Lower lobe of right lung (tissue), 2 donors: ENCODE measurements around the gene PRKCZ. TPM values are rescaled to one million over a fixed set of nuclear protein-coding genes. Genes with fewer than 3 reads are reported as not detected.

Experiments
- ATAC-seq, 2 donors: fragments of 200-7000 bp; cut with Tn5 transposase; one replicate each; pipeline ENCODE4 v1.9.1; 2020 to 2022; ENCODE audit warnings: mild to moderate bottlenecking in 2 of 2, moderate library complexity in 2 of 2
- DNase-seq: peaks from one replicate; pipeline ENCODE4 v3.0.0-alpha.2; 2020
- H3K27ac ChIP-seq: fragments of 200-600 bp; one replicate; pipeline ENCODE4 v1.8.0; 2022
- H3K27me3 ChIP-seq: fragments of 200-600 bp; one replicate; pipeline ENCODE4 v1.8.0; 2022; ENCODE audit warnings: low read depth
- H3K36me3 ChIP-seq: fragments of 200-600 bp; one replicate; pipeline ENCODE4 v1.8.0; 2022; ENCODE audit warnings: mild to moderate bottlenecking
- H3K4me1 ChIP-seq: fragments of 200-600 bp; one replicate; pipeline ENCODE4 v1.8.0; 2022
- H3K4me3 ChIP-seq: fragments of 200-600 bp; one replicate; pipeline ENCODE4 v1.8.0; 2022; ENCODE audit warnings: mild to moderate bottlenecking
- H3K9me3 ChIP-seq: fragments of 200-600 bp; one replicate; pipeline ENCODE4 v1.8.0; 2022
- intact Hi-C: fragments of 100-400 bp; cut with DNase I; formaldehyde crosslinking; loops from one replicate; pipeline ENCODE4 v1.11.0; 2022
- total RNA-seq: library from RNA; stranded (reverse); fragmentation: NEBNext Ultra II Directional; extraction: Animal tissue kit (Norgen Biotek cat#: 25700); gene quantifications from one replicate; pipeline ENCODE4 v1.2.1, GENCODE V29; 2021
- TF ChIP-seq, protein P1 (sequence below): fragments of 200-600 bp; IDR thresholded peaks from one replicate; pipeline ENCODE4 v1.8.0; 2022; ENCODE audit warnings: antibody characterized with exemption, mild to moderate bottlenecking
- donor health status: DM: no; HTN: yes; CAD: no; lungs with severe emphysema.

The PRKCZ gene
- total RNA-seq, 1 donor from 2014 or later, result 97.6 TPM

- H3K27me3 ChIP-seq, result no peaks in the 10 kb centered on the region
- DNase-seq (no peak), ATAC-seq (no peak)
- peaks cover 23% of the 10 kb centered on the region for H3K36me3 ChIP-seq
- H3K4me1 ChIP-seq, result no peaks in the 10 kb centered on the region
- TF ChIP-seq, protein P1, sequence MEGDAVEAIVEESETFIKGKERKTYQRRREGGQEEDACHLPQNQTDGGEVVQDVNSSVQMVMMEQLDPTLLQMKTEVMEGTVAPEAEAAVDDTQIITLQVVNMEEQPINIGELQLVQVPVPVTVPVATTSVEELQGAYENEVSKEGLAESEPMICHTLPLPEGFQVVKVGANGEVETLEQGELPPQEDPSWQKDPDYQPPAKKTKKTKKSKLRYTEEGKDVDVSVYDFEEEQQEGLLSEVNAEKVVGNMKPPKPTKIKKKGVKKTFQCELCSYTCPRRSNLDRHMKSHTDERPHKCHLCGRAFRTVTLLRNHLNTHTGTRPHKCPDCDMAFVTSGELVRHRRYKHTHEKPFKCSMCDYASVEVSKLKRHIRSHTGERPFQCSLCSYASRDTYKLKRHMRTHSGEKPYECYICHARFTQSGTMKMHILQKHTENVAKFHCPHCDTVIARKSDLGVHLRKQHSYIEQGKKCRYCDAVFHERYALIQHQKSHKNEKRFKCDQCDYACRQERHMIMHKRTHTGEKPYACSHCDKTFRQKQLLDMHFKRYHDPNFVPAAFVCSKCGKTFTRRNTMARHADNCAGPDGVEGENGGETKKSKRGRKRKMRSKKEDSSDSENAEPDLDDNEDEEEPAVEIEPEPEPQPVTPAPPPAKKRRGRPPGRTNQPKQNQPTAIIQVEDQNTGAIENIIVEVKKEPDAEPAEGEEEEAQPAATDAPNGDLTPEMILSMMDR, result no peak
- no peak overlapping the region for H3K27ac ChIP-seq
- no peak overlapping the region for H3K4me3 ChIP-seq
- H3K9me3 ChIP-seq, result no peaks in the 10 kb centered on the region
- intact Hi-C loops, result no loop called here
These were observed 117.9 kb downstream of the PRKCZ start for GRCh38 chr1:2168090-2168489.

- DNase-seq, result no peak
- no peaks in the 10 kb centered on the region for H3K27me3 ChIP-seq
- H3K4me3 ChIP-seq, result no peak overlapping the region
- no peaks in the 10 kb centered on the region for H3K9me3 ChIP-seq
- ATAC-seq, result no peak
- intact Hi-C loops, result no loop called here
- no peak overlapping the region for H3K27ac ChIP-seq
- TF ChIP-seq, protein P1, result no peak
- no peaks in the 10 kb centered on the region for H3K4me1 ChIP-seq
- H3K36me3 ChIP-seq, result peaks cover 21% of the 10 kb centered on the region
These were observed 118.3 kb downstream of the PRKCZ start for GRCh38 chr1:2168535-2168934.

GRCh38 chr1:2169200-2169836, 119.1 kb downstream of the PRKCZ start:
- TF ChIP-seq, protein P1, result no peak
- no peaks in the 10 kb centered on the region for H3K9me3 ChIP-seq
- no peak for DNase-seq
- no peaks in the 10 kb centered on the region for H3K27me3 ChIP-seq
- H3K36me3 ChIP-seq, result peaks cover 21% of the 10 kb centered on the region
- no peak overlapping the region for H3K4me3 ChIP-seq
- ATAC-seq, result no peak
- H3K4me1 ChIP-seq, result no peaks in the 10 kb centered on the region
- H3K27ac ChIP-seq, result no peak overlapping the region
- intact Hi-C loops, result no loop called here

DNA sequence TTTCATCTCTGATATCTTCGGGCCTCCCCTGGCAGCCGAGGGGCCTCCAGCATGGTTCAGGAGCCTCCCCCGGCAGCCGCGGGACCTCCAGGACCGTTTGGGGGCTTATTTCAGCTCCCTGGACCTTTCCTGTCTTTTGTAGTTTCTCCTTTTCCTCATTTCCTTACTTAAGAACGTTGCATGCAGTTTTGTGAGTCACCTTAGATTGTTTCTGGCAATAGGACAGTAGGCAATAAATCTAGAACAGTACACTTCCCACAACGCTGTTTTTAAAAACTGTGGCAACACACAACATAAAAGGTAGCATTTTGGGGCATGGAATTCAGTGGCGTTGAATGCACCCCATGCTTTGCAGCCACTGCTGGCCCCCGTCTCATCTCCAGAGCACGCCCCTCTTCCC, 120.0 kb downstream of the PRKCZ start:
- TF ChIP-seq, protein P1, result no peak
- ATAC-seq (no peak), DNase-seq (no peak)
- Histone ChIP-seq H3K4me3 (no peak overlapping the region), H3K36me3 (peaks cover 26% of the 10 kb centered on the region), H3K4me1 (no peaks in the 10 kb centered on the region), H3K27me3 (no peaks in the 10 kb centered on the region), H3K9me3 (no peaks in the 10 kb centered on the region), H3K27ac (no peak overlapping the region)
- intact Hi-C loops, result no loop called here

DNA sequence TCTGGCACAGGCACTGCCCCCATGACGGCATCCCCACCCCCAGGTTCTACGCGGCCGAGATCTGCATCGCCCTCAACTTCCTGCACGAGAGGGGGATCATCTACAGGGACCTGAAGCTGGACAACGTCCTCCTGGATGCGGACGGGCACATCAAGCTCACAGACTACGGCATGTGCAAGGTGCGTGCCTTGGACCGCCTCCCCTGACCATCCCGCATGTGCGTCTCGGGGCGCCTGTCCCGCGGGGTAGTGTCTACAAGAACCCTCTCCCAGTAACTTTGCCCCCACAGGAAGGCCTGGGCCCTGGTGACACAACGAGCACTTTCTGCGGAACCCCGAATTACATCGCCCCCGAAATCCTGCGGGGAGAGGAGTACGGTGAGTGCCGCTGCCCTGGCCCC, 121.8 kb downstream of the PRKCZ start:
- intact Hi-C loops, result no loop called here
- ATAC-seq (no peak), DNase-seq (no peak)
- peaks cover 26% of the 10 kb centered on the region for H3K36me3 ChIP-seq
- no peaks in the 10 kb centered on the region for H3K9me3 ChIP-seq
- H3K27me3 ChIP-seq, result no peaks in the 10 kb centered on the region
- no peak overlapping the region for H3K27ac ChIP-seq
- H3K4me3 ChIP-seq, result no peak overlapping the region
- no peaks in the 10 kb centered on the region for H3K4me1 ChIP-seq
- TF ChIP-seq, protein P1, result no peak
